GM19240 (cell line): ENCODE data around the gene DIPK1B.

Experiments
- DNase-seq: peaks from one replicate; pipeline ENCODE4 v3.0.0; 2011; ENCODE audit warnings: low spot score; ENCODE audit not compliant: insufficient read length

The DIPK1B gene

DNA sequence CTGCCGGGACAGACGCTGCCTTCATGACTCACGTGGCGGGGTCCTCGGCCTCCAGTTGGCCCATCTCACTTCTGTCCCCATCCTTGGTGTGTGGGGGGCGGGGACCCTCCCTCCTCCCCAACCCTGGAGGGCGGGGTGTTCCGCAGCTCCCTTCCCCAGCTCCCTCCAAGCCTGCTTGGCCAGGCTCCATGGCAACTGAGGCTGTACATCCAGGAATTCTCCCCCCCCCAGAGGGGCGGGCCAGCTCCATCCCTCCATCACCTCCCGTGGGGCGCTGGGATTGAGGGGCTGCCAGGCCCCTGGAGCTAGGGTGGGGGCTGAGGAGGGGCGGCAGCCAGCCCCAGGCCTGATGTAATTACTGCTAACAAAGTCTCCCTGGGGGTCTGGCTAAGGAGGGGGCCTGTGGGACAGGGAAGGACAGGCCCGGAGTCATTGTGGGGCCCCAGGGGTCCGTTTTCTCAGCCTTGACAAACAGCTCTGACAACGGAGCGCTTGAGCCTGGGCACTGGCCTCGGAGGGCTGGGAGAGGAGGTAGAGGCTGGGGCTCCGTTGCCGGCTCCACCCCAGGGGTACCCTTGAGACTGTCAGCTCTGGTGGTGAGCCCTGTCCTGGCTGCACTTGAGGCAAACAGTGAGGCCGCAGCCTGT is 8.0 kb downstream of the DIPK1B start:
- DNase-seq = no peak

DNA sequence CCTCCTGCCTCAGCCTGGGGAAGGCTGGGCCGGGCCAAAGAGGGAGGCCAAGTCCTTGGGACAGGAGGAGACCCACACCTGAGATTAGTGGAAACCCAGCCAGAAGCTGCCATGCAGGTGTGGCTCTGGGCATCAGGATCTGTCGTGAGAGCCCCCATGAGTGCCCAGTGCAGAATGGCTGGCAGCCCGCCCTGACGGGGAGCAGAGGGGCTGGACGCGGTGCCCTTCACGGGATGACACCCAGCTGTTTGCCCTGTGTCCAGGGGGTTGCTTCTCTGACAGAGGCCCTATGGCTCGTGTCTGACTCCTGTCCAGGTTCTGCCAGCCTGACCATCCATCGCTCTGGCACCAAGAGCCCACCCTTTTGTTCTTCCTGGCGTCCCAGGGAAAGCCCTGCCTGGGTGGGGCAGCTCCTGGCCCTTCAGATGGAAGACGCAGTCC is 8.5 kb downstream of the DIPK1B start:
- no peak for DNase-seq

DNA sequence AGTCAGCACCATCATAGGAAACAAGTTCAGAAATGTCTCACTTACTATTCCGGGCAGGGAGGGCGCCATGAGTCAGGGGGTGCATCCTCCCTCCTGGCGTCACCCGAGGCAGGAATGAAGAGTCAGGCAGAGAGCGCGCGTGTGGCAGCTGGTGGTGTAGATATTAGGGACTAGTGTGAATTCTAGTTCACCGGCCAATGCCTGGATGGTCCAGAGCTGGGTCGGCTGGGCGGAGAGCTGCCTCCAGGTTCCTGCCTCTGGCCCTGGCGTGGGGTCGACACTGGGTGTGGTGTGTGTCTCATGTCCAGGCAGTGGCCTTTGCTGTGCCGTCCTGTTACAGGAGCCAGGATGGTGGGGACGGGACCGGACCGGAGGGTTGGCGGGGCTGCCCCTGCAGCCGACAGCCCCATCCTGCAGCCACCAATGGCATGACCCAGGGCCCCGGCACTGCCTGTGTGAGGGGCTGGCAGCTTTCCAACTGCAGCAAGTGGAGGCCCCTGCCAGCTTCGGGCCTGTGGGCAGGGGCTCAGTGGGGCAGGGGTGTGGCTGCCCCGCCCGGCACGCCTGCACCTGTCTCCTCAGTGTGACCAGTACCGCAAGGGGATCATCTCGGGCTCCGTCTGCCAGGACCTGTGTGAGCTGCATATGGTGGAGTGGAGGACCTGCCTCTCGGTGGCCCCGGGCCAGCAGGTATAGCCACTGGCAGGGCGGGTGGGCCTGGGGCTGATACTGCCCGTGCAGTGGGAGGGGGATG is 9.1 kb downstream of the DIPK1B start:
- no peak for DNase-seq

DNA sequence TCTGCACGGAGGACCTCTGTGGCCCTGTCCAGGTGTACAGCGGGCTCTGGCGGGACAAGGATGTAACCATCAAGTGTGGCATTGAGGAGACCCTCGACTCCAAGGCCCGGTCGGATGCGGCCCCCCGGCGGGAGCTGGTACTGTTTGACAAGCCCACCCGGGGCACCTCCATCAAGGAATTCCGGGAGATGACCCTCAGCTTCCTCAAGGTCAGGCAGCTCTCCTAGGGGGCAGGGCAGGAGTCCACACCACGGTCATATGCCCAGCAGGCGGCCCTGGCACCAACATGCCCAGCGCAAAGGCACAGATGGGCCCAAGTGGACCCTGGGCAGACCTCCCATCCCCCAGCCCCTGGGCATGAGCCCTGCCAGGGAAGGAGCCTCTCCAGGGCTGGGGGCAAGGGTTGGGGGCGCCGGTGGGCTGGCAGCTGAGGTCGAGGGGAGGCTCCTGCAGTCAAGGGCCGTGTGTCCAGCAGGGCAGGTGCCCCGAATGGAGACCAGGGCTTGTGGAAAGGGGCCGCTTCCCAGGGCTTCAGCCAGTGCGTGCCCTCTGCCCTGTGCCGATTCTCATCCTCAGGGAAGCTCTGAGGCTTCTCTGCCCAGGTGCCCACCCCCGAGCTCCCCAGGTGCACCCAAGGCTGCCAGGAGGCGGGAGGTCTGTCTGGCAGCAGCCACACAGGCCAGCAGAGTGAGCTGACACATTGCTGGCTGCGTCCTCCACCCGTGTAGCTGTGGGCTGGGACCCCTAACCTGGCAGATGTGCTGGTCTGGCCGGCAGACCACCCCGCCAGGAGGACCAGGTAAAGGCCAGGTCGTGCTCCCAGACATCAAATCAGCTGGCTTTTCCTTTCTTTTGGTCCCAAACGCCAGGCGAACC is 10.0 kb downstream of the DIPK1B start:
- no peak for DNase-seq

DNA sequence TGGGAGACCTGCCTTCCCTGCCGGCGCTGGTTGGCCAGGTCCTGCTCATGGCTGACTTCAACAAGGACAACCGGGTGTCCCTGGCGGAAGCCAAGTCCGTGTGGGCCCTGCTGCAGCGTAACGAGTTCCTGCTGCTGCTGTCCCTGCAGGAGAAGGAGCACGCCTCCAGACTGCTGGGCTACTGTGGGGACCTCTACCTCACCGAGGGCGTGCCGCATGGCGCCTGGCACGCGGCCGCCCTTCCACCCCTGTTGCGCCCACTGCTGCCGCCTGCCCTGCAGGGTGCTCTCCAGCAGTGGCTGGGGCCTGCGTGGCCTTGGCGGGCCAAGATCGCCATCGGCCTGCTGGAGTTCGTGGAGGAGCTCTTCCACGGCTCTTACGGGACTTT is 10.6 kb downstream of the DIPK1B start:
- no peak for DNase-seq

DNA sequence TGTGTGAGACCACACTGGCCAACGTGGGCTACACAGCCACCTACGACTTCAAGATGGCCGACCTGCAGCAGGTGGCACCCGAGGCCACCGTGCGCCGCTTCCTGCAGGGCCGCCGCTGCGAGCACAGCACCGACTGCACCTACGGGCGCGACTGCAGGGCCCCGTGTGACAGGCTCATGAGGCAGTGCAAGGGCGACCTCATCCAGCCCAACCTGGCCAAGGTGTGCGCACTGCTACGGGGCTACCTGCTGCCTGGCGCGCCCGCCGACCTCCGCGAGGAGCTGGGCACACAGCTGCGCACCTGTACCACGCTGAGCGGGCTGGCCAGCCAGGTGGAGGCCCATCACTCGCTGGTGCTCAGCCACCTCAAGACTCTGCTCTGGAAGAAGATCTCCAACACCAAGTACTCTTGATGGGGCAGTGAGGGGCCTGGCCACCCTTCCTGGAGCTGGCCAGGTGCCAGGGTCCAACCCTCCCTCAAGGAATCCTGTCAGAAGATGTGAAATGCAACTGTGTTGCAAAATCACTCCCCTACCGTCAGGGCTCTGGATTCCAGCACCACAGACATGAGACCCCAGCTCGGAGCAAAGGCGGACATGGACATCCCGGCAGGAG is 11.1 kb downstream of the DIPK1B start:
- no peak for DNase-seq

DNA sequence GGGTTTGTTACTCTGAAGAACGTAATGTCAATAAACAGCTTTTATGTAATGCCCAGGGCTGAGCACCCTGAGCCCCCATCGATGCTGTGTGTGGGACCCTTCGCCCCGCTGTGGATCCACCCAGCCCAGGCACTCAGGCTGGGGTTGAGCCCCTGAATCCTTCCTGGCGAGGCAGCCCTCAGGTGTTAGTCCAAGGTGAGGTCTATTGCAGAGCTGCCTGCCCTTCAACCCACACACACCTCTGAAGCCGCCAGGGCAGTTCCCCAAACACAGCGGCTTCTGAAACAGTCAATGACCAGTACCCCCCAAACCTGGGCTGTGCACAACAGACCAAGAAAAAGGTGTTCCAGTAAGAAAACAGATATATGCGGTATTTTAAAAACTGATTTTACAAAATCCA is 11.6 kb downstream of the DIPK1B start:
- no peak for DNase-seq

DNA sequence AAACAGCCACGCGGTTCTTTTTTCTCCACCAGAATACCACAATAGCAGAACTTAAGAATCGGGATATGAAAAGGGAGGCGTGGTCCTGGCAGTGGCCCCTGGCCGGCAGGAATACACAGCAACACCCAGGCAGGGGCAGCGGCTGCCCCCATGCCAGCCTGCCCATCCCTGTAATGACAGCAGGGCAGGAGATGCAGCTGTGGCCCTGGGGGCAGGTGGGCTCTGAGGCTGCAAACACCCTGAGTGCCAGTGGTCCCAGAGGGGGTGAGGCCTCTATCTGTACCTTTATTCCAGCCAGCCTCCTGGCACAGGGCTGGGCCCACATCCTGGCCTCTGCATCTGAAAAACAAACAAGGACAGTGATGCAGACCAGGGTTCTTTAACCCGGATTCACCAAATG is 12.4 kb downstream of the DIPK1B start:
- DNase-seq = no peak

DNA sequence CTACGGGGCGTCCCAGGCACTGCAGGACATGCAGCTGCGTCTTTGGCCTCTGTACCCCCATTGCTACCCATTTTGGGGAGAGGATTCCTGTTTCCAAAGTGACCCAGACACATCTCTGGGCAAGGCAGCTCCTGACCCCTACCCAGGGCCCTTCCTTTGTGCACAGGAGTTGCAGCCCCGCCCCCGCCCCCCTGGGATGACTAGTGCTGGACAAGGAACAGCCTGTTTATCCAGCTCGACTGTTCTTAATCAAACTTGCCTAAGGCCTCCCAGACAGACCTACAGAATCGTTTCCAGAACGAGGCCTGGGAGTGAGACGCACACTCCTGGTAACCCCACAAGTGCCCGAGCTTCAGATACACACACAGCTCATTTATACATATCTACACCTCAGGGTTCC is 13.2 kb downstream of the DIPK1B start:
- no peak for DNase-seq

DNA sequence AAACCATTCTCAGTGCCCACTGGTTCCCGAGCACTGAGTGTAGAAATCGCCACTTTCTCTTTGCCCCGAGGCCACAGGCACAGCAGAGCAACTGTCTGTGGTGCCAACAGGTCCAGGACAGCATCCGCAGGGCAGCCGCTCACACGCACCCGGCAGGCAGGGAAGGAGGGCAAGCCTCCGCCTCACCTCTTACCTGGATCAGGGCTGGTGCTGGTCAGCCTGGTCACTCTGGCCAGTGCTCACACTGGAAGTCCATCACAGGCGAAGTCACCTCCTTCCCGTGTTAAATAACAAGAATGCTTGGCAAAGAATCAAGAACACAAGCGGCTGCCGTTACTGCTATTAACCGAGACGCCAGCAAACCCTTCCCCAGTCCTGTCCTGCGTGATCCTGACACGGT is 13.7 kb downstream of the DIPK1B start:
- DNase-seq = no peak

DNA sequence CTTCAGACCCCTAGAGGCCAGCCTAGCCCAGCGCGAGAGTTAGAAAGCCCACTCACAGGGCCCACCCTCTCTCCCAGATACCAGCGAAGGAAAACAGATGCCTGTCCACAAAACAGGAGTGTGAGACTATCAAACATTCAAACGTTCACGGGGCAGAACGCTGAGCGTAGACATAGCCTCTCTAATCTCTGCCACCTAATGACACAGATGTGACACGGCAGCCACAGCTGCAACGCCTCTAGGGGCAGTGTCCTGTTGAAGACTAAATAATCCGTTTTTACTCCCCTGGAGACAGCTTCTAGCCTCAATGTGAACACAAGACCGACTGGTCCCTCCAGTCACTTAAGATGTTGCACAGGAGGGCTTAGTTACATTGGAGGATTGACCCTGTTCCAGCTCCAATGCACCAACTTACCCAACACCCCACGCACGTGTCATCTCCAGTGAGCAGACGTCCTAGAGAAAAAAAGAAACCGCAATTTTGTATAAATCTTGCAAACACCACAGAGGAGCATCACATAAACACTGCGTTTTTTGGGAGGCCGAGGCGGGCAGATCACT is 14.3 kb downstream of the DIPK1B start:
- peak; percentile 81 for DNase-seq

DNA sequence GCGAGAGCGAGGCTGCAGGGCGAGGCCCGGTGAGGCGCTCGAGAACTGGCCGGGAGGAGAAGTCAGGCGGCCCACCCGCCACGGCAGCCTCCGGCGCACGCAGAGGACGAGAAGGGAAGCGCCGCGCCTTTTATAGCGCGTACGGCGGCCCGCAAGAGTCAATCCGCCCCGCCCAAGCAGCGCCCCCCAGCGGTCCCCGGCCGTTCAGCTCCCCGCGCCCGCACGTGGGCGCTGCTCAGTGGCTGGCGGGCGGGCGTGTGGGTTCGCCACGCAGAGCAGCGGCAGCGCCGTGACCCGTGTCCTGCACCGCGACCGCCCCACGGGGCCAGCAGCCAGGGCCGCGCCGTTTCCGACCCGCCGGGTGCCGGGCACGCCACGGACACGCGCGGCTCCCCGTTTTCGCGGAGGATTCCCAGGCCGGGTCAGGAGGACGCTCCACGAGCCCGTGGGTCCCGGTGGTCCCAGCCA is 15.7 kb downstream of the DIPK1B start:
- DNase-seq = peak; percentile 92

DNA sequence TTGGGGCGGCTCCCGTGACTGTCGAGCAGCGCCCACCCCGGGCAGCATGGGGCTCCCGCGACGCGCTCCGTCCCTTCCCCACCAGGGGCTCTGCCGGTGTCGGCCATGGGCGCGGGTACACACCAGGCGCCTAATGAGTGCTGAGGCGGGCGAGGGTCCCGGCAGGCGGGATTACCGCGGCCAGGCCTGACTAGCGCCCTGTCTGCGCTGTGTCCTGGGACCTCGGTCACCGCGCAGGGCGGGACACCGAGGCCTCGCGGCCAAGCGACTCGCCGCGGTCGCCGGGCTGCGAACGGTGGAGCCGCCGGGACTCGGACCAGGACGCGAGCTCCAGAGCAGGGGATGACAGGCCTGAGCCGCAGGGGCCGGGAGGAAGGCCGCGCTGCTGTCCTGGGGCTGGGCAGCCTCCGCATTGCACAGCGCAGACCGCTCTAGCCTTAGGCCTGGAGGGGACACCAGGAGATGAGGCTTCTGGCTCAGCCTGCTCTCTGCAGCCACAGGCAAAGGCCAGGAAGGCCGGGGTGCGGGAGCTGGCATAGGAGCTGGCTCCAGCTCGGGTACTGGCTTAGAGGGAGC is 16.3 kb downstream of the DIPK1B start:
- no peak for DNase-seq

DNA sequence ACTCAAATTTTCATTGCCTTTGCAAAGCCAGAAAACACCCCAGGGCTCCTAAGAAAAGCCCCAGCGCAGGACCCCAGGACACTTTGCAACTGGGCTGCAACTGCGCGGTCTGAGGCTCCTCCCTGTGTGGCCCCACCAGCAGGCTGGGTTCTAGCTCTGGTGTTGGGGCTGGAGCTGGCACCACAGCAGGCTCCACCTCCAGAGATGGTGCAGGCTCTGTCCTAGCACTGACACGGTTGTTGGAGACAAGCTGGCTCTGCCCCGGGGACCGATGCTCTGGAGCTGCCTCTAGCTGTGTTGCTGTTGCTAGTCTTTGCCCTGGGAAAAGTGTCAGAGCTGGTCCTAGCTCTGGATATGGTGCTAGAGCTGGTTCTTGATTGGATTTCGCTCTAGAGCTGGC is 16.8 kb downstream of the DIPK1B start:
- DNase-seq = no peak

DNA sequence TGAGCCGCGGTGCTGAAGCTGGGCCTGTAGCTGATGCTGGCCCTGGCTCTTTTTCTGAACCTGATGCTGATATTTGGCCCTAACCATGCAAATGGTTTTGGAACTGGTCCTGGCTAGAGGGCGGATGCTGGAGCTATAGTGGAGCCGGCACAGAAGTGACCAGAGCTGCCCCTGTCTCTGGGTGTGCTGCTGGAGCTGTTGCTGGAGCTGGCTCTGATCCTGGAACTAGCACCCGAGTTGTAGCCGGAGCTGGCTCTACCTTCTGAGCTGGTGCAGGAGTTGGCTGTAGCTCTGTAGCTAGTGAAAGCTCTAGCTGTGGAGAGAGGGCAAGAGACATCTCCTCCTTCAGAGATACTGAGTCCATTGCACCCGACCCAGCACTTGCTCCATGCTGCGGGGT is 17.6 kb downstream of the DIPK1B start:
- DNase-seq = no peak

DNA sequence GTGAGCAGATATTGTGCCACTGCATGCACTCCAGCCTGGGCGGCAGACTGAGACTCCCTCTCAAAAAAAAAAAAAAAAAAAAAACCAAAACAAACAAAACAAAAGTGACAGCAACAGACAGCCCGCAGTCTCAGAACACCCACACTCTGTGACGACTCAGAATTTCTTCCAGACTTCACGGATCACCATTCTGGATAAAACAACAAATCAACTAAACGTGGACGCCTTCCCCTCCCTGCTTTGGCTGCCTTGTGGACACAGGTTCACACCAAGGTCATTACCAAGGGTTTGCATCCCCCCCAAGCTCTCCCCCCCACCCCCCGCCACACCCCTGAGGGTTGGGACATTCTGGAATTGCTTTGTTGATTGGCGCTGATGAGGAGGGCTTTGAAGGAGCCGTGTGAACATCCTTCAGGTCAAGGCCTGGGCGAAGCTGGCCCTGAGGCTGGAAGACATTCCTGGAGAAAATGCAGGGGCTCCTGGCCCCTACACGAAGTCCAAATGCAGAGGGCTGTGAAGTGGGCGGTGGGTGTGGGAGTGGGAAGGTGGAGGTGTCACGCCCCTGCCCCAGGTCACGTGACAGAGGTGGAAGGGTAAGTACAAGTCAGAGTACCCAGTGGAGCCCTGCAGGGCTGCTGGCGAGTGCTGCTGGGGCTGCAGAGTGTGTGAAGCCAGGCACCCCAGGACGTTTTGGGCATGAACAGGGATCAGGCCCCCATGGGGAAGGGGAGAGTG is 20.2 kb downstream of the DIPK1B start:
- no peak for DNase-seq

DNA sequence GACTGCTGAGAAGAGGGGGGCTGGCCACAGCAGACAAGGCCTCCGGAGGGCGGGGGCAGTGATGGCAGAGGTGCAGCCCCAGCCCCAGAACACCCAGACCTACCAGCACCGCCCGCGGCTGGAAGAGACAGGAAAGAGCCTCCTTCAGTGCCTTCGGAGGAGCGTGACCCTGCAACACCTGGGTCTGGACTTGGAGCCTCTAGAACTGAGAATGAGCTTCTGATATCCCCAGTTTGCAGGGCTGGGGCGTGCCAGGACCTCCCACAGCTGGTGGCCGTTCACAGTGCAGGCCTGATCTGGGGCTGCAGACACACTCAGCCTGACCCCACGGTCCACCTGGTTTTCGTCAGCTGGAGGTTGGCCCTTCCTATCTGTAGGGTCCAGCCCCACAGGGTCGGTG is 21.2 kb downstream of the DIPK1B start:
- DNase-seq = no peak

DNA sequence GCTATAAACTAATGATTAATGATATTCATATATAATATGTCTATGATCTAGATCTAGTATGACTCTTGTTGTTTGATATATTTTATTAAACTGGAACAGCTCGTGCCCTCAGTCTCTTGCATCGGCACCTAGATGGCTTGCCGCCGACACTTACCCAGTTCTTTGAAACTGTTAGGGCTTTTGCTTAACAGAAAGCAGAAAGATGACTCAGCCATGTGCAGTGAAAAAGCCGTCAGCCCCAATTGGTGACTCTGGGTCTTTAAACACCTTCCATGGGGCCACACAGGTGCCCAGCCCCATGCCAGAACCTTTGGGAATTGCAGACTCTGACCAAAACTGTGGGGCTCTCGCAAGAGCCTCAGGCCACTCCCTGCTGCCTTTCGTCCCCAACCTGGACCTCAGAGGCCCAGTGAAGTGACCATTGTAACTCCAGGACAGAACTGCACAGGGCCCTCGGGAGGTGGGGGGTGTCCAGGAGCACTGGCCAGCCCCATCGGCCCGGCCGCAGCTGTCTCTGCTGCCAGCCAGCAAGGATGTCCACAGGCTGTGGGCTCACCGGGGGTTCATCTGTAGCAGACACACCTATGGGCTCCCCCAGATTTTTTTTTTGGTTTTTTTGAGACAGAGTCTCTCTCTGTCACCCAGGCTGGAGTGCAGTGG is 22.6 kb downstream of the DIPK1B start:
- DNase-seq = no peak

DNA sequence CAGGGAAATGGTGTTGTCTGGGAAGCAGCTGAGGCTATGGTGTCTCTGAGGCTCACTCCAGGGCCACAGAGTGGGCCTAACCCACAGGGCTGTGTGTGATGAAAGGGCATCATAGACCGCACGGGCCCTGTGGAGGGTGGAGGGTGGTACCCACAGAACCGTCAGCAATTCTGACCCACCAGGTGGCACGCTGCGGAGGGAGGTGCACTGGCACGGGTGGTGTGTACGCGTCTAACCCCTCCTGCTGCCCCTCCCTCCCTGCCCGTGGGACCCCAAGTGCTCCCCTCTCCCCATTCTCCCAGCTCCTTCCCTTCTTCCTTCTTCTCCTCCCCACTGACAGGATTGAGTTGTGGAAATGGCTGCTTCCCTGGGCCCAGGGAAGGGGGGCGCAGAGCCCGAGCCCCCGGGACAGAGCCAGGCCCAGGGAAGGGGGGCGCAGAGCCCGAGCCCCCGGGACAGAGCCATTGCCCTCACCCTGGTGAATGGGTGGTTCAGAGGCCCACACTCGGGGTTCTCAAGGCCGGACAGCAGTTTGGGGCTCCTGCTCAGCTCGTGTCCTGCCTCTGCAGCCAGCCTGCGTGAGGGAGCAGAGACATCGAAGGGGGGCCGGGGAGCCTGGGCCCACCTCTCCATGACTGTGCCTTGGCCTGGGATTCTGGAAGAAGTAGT is 23.6 kb downstream of the DIPK1B start:
- no peak for DNase-seq
